OCI-LY7 (cell line): ENCODE measurements around the gene FOXP3.

ENCODE experiments used
- CTCF ChIP-seq: fragments of 200-600 bp; sonication (generic); conservative IDR thresholded peaks from 2 replicates; pipeline ENCODE4 v1.5.1; 2014; ENCODE audit warnings: mild to moderate bottlenecking, antibody characterized with exemption, low read length, moderate library complexity, mixed read lengths
- EZH2phosphoT487 ChIP-seq: fragments of 200-600 bp; sonication (generic); IDR thresholded peaks from 2 replicates; pipeline ENCODE4 v1.6.1; 2018; ENCODE audit warnings: low read depth, borderline replicate concordance, mild to moderate bottlenecking, mixed run types, antibody characterized with exemption, low read length, moderate library complexity, mixed read lengths

- TF ChIP-seq CTCF (no peak), EZH2phosphoT487 (no peak)
Observed at GRCh38 chrX:49268702-49269009, 4.1 kb upstream of the FOXP3 start.
